Activated CD4-positive, alpha-beta T cell treated with anti-CD3 and anti-CD28 coated beads for 48 hours (primary cell): ENCODE measurements around the gene DCC.

Source experiments
- DNase-seq: peaks from one replicate; pipeline ENCODE4 v3.0.0-alpha.2; 2020

Gene DCC

GRCh38 chr18:52519021-52519420 lies 179.0 kb downstream of the DCC start:
- no peak for DNase-seq

- DNase-seq, result no peak
Measured at GRCh38 chr18:52523566-52523965, 183.6 kb downstream of the DCC start.

GRCh38 chr18:52531836-52532235 lies 191.8 kb downstream of the DCC start:
- no peak for DNase-seq

- no peak for DNase-seq
Measured at GRCh38 chr18:52536039-52536438, 196.0 kb downstream of the DCC start.

GRCh38 chr18:52537261-52537660 lies 197.3 kb downstream of the DCC start:
- no peak for DNase-seq

GRCh38 chr18:52541056-52541455 lies 201.1 kb downstream of the DCC start:
- no peak for DNase-seq

GRCh38 chr18:52544086-52544485 lies 204.1 kb downstream of the DCC start:
- DNase-seq, result no peak

GRCh38 chr18:52546686-52547346 lies 206.8 kb downstream of the DCC start:
- no peak for DNase-seq

- no peak for DNase-seq
Measured at GRCh38 chr18:52553441-52553840, 213.4 kb downstream of the DCC start.

GRCh38 chr18:52554180-52554579 lies 214.2 kb downstream of the DCC start:
- no peak for DNase-seq

GRCh38 chr18:52567360-52567759 lies 227.4 kb downstream of the DCC start:
- no peak for DNase-seq

- DNase-seq, result no peak
Measured at GRCh38 chr18:52569492-52569891, 229.5 kb downstream of the DCC start.

- no peak for DNase-seq
Measured at GRCh38 chr18:52570975-52571374, 231.0 kb downstream of the DCC start.

- DNase-seq, result no peak
Measured at GRCh38 chr18:52572036-52573000, 232.3 kb downstream of the DCC start.

- no peak for DNase-seq
Measured at GRCh38 chr18:52577795-52578194, 237.8 kb downstream of the DCC start.

- no peak for DNase-seq
Measured at GRCh38 chr18:52582061-52582460, 242.1 kb downstream of the DCC start.

- DNase-seq, result no peak
Measured at GRCh38 chr18:52582516-52582915, 242.5 kb downstream of the DCC start.

- DNase-seq, result no peak
Measured at GRCh38 chr18:52588931-52589330, 248.9 kb downstream of the DCC start.

- no peak for DNase-seq
Measured at GRCh38 chr18:52596748-52597435, 256.9 kb downstream of the DCC start.

- no peak for DNase-seq
Measured at GRCh38 chr18:52598921-52599320, 258.9 kb downstream of the DCC start.

GRCh38 chr18:52602820-52603219 lies 262.8 kb downstream of the DCC start:
- no peak for DNase-seq

- DNase-seq, result no peak
Measured at GRCh38 chr18:52605345-52605744, 265.3 kb downstream of the DCC start.

- DNase-seq, result no peak
Measured at GRCh38 chr18:52607985-52608384, 268.0 kb downstream of the DCC start.
